GM11168 (cell line): Measurements from ENCODE around the gene PPID.
"Not testable (repeated sequence)": the region's sequence is repeated elsewhere in the genome, so short reads cannot be mapped to it uniquely, and the experiment has no call there.

Source experiments
- in situ Hi-C: fragments of 300-500 bp; cut with MboI; formaldehyde crosslinking; loops from one replicate; pipeline ENCODE4 v1.12.0; 2022; ENCODE audit warnings: low sequenced_read_pairs; ENCODE audit not compliant: unreplicated experiment

PPID gene

GRCh38 chr4:158722917-158723793 lies at the start of gene PPID:
PPID (minus strand) TSS chr4:158723396; CDS start chr4:158723288, 108 bp downstream.
- in situ Hi-C loops = loop anchor here (10.0 kb wide), 1 partner anchor 722 kb away; no protein-coding TSS in a partner anchor

DNA sequence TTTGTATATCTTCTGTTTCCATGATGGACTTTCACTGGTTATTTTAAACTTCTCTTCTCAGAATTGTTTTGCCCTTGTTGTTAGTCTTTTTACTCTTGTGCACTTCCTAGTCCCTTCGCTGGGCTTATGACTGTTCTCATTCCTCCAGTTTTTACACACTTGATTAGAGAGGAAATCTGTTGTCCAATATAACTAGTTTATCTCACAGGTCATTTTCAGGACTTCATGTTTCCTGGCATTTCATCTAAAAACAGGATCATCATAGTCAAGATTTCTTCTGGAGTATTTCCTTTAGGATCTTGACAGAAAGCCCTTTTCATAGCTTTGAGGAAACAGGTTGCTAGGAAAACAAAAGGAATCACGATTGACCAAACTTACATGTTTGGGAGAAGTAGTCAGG lies 48.6 kb upstream of the PPID start:
- in situ Hi-C loops = no loop called here

- in situ Hi-C loops = no loop called here
These were observed 47.5 kb upstream of the PPID start for GRCh38 chr4:158770671-158771070.

DNA sequence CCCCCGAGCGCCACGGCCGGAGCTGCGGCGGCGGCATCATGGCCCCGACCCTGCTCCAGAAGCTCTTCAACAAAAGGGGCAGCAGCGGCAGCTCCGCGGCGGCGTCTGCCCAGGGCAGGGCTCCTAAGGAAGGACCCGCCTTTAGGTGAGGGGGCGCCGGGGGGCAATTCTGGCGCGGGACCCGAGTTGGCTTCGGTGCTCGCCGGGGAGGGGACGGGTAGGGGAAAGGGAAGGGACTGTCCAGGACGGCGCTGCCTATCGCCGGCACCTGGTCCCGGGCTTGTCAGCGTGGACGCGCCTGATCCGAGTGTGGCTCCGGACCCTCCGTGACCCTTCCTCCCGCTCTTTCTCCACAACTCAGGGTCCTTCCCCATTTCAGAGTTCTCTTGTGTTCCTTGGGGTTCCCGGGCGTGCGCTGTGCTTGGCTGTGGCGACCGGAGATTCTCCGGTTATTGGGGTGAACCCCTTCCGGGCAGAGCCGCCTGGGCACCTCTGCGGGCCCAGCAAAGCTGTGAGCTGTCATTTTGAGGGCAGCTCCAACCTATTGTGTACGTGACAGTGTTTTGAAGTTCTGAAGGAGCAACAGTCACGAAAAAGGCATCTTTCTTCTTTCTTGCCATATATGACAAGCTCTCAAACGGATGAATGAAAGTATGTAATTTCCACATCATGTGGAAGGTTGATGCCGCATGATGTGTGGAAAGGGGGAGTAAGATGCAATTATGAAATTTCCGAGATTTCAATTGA lies 46.2 kb upstream of the PPID start:
- in situ Hi-C loops = no loop called here

DNA sequence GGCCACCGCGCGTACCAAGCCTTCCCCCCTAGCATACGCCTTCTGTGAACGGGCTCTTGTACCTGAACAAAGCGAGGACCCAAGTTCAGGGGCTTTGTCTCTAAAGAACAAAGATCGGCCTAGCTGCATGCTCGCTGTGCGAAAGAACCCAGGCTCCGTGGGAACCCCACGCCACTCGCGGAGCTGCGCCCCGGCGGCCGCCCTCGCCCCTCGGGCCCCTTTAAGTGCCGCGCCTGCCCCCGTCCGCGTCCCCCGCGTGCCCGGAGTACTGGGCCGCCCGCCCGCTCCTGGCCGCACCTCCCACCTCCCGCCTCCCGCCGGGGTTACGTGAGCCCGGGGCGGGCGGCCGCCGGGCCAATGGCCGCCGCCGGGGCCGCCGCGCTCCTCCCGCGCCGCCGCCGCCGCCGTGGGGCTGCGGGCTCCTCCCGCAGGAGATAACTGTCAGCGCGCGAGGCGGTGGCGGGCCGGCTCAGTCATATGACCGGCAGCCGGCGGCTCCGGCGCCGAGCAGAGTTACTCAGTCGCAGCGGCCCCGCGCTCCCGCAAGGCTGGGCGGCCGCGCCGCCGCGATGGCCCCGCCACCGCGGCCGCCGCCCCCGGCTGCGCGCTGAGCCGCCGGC lies 45.5 kb upstream of the PPID start, which contains the start of gene FNIP2:
Gene FNIP2 (plus strand): TSS at position 472 of the 620 bp plus-strand sequence. CDS start 187 bp downstream, outside the sequence.
- in situ Hi-C loops = no loop called here

GRCh38 chr4:158767451-158767850 lies 44.3 kb upstream of the PPID start:
- in situ Hi-C loops = no loop called here

- in situ Hi-C loops = no loop called here
These were observed 43.3 kb upstream of the PPID start for GRCh38 chr4:158766434-158767044.

GRCh38 chr4:158763462-158763861 lies 40.3 kb upstream of the PPID start:
- in situ Hi-C loops = no loop called here

GRCh38 chr4:158762553-158762952 lies 39.4 kb upstream of the PPID start:
- in situ Hi-C loops = no loop called here

GRCh38 chr4:158760866-158761265 lies 37.7 kb upstream of the PPID start:
- in situ Hi-C loops = no loop called here

GRCh38 chr4:158759539-158759938 lies 36.3 kb upstream of the PPID start:
- in situ Hi-C loops = not testable (repeated sequence)

GRCh38 chr4:158758703-158759102 lies 35.5 kb upstream of the PPID start:
- in situ Hi-C loops = no loop called here

GRCh38 chr4:158758142-158758541 lies 34.9 kb upstream of the PPID start:
- in situ Hi-C loops = no loop called here

GRCh38 chr4:158756588-158756987 lies 33.4 kb upstream of the PPID start:
- in situ Hi-C loops = no loop called here

GRCh38 chr4:158755819-158756218 lies 32.6 kb upstream of the PPID start:
- in situ Hi-C loops = not testable (repeated sequence)

GRCh38 chr4:158754385-158755180 lies 31.4 kb upstream of the PPID start:
- in situ Hi-C loops = no loop called here

DNA sequence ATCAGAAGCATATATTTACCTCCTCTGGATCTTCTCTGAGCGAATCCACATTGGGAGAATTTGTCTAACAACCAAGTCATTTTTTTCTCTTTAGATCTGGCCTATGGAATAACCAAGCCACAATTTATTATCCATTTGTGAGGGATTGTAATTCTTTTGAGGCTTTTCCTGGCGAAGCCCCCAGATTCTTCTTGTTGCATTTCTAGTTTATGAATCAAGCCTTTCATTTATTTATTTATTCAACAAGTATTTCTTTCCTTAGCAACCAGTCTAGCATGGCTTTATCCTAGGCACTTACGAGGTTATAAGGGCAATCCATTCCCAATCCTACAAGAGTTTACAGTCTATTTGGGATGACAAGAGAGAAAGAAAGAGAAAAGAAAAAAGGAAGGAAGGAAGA lies 27.2 kb upstream of the PPID start:
- in situ Hi-C loops = no loop called here

GRCh38 chr4:158746537-158746936 lies 23.3 kb upstream of the PPID start:
- in situ Hi-C loops = not testable (repeated sequence)

DNA sequence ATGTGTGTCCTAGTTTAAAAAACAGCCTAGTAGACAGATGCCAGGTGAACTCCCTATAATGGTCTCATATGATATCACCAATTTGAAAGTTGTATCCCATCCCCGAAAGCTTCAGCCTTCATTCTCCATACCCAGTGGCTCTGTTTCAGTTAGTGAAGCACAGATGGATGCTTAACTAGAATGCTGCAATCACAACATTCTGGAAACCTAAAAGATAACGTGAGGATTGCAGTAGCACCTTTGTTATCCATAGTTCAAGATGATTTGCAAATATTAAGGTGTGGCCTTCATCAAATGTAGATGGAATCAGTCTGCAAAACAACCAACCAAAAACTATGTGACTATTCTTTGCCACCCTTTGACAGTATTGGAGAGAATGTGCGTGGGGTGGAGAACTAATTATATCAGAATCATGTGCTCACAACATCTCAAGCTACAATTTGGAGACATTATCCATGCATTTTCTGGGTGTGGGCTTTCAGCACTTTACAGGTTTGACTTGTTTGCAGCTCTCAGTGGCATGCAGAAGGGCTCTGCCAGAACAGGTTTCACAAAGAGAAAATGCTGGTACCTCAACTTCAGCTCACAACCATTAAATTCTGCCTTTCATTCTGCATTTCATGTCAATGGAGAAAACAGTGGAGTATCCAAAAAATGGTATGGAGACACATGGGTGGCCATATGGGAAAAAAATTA lies 18.3 kb upstream of the PPID start:
- in situ Hi-C loops = no loop called here
